Measurements from ENCODE around the gene AFG1L. TPM values are rescaled to one million over a fixed set of nuclear protein-coding genes. Genes with fewer than 3 reads are reported as not detected.

AFG1L gene
- total RNA-seq, 4 donors from 2014 or later: 2.8 to 10.5 (median 3.9) TPM

DNA sequence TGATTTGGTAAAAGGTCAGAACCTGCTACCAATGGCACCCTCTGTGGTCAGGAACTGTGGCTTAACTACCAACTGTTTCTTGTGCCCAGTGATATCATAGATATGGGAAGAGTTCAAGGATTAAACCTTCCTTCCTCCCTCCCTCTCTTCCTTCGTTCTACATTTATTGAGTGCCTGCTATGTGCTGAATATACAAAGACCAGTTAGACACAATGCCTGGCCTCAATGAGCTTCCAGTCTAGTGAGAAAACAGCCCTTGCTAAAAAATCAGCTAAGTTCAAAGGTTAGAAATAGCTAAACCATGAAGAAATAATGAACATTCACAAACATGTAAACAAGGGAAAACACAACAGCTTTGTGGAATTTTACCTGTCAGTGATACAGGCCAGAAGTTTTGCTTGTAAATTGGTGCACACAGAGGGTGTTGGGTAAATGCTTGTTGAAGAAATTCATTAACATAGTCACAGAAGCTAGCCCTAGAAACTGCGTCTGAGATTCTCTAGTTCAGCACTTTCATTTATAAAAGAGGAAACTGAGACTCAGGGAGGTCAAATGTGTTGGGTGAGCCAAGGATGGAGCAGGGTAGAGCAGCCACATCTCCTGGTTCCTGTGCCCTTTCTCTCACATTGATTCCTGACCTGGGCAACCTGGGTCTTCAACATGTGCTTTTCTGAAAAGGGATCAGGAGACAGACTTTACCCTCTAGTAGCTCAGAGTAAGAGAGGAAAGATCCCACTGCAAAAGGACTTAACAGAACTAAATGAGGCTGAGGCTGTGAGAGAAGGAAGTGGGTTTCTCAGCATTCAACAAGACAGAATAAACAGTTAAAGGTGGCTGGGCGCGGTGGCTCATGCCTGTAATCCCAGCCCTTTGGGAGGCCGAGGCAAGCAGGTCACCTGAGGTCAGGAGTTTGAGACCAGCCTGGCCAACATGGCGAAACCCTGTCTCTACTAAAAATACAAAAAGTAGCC, 251.5 kb downstream of the AFG1L start:
- no peak for TF ChIP-seq POLR2A (IDR thresholded peaks at IDR 0.05)
- TF ChIP-seq, protein P1, sequence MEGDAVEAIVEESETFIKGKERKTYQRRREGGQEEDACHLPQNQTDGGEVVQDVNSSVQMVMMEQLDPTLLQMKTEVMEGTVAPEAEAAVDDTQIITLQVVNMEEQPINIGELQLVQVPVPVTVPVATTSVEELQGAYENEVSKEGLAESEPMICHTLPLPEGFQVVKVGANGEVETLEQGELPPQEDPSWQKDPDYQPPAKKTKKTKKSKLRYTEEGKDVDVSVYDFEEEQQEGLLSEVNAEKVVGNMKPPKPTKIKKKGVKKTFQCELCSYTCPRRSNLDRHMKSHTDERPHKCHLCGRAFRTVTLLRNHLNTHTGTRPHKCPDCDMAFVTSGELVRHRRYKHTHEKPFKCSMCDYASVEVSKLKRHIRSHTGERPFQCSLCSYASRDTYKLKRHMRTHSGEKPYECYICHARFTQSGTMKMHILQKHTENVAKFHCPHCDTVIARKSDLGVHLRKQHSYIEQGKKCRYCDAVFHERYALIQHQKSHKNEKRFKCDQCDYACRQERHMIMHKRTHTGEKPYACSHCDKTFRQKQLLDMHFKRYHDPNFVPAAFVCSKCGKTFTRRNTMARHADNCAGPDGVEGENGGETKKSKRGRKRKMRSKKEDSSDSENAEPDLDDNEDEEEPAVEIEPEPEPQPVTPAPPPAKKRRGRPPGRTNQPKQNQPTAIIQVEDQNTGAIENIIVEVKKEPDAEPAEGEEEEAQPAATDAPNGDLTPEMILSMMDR (IDR thresholded peaks at IDR 0.05): no peak
- DNase-seq: no peak
- intact Hi-C loops (cut with DNase I): loop anchor here (10.0 kb wide), 1 partner anchor 528 kb away; no protein-coding TSS in a partner anchor

DNA sequence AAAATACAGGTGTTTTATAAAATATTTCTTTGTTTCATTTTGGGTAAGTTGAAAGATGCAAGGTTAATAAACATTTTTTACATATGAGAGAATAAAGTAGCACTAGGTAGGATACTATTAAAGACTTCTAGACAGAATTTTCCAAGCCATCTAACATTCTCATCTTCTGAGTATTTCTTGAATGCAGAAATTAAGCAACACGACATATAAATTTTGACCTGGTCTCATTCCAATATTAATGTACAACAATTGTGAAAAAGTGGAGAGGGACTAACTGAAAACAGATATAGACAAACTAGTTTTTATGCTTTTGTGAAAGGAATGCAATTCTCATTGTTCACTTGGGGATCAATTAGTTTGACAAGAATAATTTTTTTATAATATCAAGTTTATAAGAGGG, 254.4 kb downstream of the AFG1L start:
- Histone ChIP-seq H3K36me3 (no peaks in the 10 kb centered on the region), H3K4me3 (no peak overlapping the region), H3K4me1 (peaks cover 0 to 7% (median 0%) of the 10 kb centered on the region in 3 donors), H3K27ac (no peak overlapping the region), H3K9me3 (no peaks in the 10 kb centered on the region), H3K27me3 (no peaks in the 10 kb centered on the region)
- DNase-seq: no peak
- WGBS, 2 donors: 75 to 83% methylated on average over 1 of the region's 1 CpG
- TF ChIP-seq, protein P1 (IDR thresholded peaks at IDR 0.05): no peak
- TF ChIP-seq POLR2A (IDR thresholded peaks at IDR 0.05): no peak
- intact Hi-C loops (cut with DNase I): loop anchor here (10.0 kb wide), 1 partner anchor 526 kb away; no protein-coding TSS in a partner anchor

More for the DNA sequence above, 251.5 kb downstream of the AFG1L start:
- peaks cover 0 to 18% (median 6%) of the 10 kb centered on the region in 3 donors for H3K4me1 ChIP-seq
- H3K27me3 ChIP-seq: no peaks in the 10 kb centered on the region
- 66 to 76% methylated on average over 6 of the region's 6 CpGs for WGBS, 2 donors
- H3K27ac ChIP-seq: no peak overlapping the region
- H3K4me3 ChIP-seq: no peak overlapping the region
- no peaks in the 10 kb centered on the region for H3K9me3 ChIP-seq
- H3K36me3 ChIP-seq: no peaks in the 10 kb centered on the region

DNA sequence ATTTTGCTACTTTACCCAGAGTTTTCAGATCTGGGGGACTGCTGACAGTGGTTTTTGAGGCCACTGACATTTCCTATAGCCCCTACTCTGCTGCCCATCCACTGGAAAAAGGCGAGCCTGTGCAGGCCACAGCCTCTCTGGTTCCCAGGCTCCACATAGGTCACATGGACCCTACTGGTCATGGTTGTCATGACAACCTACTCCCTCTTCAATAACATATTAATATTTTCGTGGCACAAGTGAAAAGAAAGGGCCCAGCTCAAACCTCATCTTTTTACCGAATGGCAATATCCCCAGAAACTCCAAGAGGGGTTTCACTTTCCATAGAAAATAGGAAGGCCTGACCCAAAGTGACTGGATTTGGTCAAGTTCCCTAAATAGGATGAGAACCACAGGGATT, 254.9 kb downstream of the AFG1L start:
- 76 to 80% methylated on average over 3 of the region's 3 CpGs for WGBS, 2 donors
- no peaks in the 10 kb centered on the region for H3K9me3 ChIP-seq
- TF ChIP-seq POLR2A (IDR thresholded peaks at IDR 0.05): no peak
- no peak for DNase-seq
- no peak overlapping the region for H3K4me3 ChIP-seq
- no peaks in the 10 kb centered on the region for H3K36me3 ChIP-seq
- H3K27me3 ChIP-seq: no peaks in the 10 kb centered on the region
- H3K4me1 ChIP-seq: peaks cover 0 to 3% (median 0%) of the 10 kb centered on the region in 3 donors
- intact Hi-C loops (cut with DNase I): loop anchor here (10.0 kb wide), 2 partner anchors 455 to 525 kb away; no protein-coding TSS in a partner anchor
- peak overlapping the region in 1 of 4 donors; percentile 17 for H3K27ac ChIP-seq

DNA sequence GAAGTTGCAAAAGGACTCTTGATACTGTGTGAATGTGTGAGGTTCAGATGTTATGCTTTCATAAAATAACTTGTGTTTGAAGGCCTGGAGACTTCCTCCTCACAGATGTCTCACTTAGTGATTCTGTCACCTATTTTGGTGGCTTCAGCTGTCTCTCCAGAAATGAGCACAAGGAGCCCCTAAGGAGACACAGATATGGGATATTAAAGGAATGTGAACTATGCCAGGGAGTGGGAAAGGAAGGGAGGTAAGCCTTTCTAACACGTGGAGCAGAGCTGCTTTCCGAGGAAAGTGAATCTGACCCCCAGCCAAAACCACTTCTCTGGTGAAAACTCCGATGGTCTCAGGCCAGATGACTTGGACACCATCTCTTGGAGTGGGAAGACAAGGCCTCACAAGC, 255.4 kb downstream of the AFG1L start:
- intact Hi-C loops (cut with DNase I): loop anchor here (10.0 kb wide), 1 partner anchor 455 kb away; no protein-coding TSS in a partner anchor
- DNase-seq: no peak
- no peak for TF ChIP-seq POLR2A (IDR thresholded peaks at IDR 0.05)
- TF ChIP-seq, protein P1 (IDR thresholded peaks at IDR 0.05): no peak
- no peaks in the 10 kb centered on the region for H3K27me3 ChIP-seq
- no peaks in the 10 kb centered on the region for H3K36me3 ChIP-seq
- H3K4me3 ChIP-seq: no peak overlapping the region
- 73 to 75% methylated on average over 3 of the region's 3 CpGs for WGBS, 2 donors
- no peaks in the 10 kb centered on the region for H3K9me3 ChIP-seq
- H3K4me1 ChIP-seq: peaks cover 2 to 6% (median 2%) of the 10 kb centered on the region in 3 donors
- no peak overlapping the region for H3K27ac ChIP-seq

DNA sequence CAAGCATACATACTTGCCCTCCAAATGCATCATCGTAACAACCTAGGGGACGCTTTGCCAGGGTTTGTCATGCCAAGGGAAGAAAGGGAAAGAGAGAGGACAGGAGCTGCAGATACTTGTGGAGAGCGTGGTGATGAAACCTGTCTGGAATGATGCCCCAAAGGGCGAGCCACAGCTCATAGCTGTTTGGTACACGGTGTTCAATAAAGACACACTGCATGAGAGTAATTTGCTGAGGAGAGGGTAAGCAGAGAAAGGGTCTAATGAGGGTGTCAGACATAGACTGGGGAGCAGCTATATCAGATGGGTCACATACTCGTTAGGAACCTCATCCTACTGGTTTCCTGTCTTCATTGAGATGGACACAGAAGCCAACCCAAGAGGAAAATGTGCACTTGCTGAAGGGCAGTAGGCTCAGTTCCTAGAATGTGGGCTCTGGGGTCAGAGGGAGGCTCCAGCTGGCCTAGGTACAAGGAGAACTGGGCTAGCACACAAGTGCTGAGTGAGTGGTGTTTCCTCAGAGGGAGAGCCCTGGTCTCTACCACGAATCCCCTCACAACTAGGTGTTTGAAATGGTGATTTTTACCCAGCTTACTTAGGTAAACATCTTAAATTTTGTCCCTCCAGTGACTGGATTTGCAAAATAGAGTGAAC, 260.7 kb downstream of the AFG1L start:
- no peaks in the 10 kb centered on the region for H3K36me3 ChIP-seq
- WGBS, 2 donors: 27 to 48% methylated on average over 5 to 7 of the region's 7 CpGs
- TF ChIP-seq, protein P1 (IDR thresholded peaks at IDR 0.05): no peak
- no peak for TF ChIP-seq POLR2A (IDR thresholded peaks at IDR 0.05)
- intact Hi-C loops (cut with DNase I): loop anchor here (10.0 kb wide), 1 partner anchor 449 kb away; no protein-coding TSS in a partner anchor
- H3K4me3 ChIP-seq: no peak overlapping the region
- peaks cover 15 to 31% (median 16%) of the 10 kb centered on the region in 3 donors for H3K4me1 ChIP-seq
- peak overlapping the region; percentile 11 to 98 (median 38) for H3K27ac ChIP-seq
- no peak for DNase-seq
- no peaks in the 10 kb centered on the region for H3K27me3 ChIP-seq
- H3K9me3 ChIP-seq: no peaks in the 10 kb centered on the region
